Subcutaneous adipose tissue (tissue), 4 donors: ENCODE results near the gene PTPRN2. TPM values are rescaled to one million over a fixed set of nuclear protein-coding genes. Genes with fewer than 3 reads are reported as not detected.

Experiments used
- CTCF ChIP-seq: fragments of 450-650 bp; IDR thresholded peaks from one replicate; pipeline ENCODE4 v1.5.1; 2016; ENCODE audit warnings: low read depth, mild to moderate bottlenecking, control low read depth, antibody characterized with exemption, moderate library complexity
- total RNA-seq, 4 donors: library from RNA; depleted of rRNA; stranded (reverse); fragments of >200 nt; gene quantifications; one replicate each; pipeline ENCODE4 v1.1.0, GENCODE V29; 2016

The PTPRN2 gene
- total RNA-seq, 4 donors from 2014 or later, result 2.0 to 4.6 (median 3.7) TPM

GRCh38 chr7:158018971-158019645, 568.5 kb downstream of the PTPRN2 start:
- no peak for TF ChIP-seq CTCF

DNA sequence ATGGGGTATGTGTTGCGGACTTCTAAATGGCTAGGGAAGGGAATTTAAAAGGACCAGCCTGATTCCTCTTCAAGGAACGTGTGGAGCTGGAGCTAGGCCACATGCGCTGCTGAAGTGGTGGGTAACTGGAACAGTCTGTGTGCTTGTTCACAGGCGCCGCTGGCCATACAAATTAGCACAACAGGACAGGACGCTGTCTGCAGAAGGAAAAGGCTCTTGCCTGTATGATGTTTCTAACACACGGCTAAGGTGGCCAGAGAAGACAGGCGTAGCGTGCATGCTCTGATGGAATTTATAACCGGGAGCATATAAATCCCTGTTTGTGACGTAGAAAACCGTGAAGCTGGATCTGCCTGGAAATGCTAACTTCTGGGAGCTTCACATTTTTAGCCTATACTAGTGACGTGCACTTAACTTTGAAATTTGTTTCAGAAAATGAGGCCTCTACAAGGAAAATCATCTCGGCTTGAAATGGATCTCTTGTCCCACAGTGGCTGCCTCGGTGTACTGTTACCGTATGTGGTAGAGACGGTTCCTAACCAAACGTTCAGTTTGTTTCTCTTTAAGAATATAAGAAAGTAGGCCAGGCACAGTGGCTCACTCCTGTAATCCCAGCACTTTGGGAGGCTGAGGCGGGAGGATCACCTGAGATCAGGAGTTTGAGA, 569.4 kb downstream of the PTPRN2 start:
- no peak for TF ChIP-seq CTCF

GRCh38 chr7:158017111-158018097, 570.2 kb downstream of the PTPRN2 start:
- TF ChIP-seq CTCF, result no peak

DNA sequence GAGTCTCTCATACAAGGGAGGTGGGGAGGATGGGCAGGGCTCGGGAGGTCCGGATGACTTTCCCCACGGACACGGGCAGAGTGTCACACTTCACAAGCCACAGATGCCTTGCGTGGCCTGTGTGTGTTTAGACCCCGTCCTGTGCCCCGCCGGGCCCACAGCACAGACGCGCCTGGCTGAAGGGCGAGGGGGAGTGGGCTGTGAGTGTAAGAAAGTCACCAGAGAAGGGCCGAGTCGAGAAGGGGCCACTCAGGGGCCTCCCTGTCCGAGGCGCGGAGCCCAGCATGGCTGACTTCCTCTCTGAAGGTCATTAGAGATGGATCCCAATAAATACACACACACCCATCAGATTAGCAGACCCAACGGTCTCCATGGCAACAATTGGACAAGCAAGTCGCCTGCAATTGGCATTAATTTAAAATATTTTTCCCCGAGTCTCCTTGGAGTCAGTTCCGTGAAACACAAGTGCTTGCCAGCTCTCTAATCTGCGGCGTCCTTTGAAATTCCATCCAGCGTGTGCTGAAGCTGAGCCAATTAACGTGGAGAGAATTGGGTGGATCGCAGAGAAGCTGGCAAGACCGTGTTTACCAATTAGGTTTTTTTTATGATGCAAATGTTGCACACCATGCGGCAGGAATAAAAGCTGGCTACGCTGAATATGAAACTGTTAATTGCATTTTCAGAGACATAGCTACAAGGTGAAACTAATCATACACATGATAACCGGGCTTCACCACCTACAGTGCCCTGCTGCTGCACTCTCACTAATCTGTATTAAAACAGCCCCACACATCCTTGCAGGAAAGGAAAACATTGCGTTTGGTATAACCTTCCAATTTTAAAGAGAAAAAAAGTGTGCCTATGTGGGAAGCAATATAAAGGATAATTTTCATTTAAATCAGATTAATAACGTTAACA, 571.2 kb downstream of the PTPRN2 start:
- no peak for TF ChIP-seq CTCF

GRCh38 chr7:158015403-158016179, 572.0 kb downstream of the PTPRN2 start:
- TF ChIP-seq CTCF, result no peak

DNA sequence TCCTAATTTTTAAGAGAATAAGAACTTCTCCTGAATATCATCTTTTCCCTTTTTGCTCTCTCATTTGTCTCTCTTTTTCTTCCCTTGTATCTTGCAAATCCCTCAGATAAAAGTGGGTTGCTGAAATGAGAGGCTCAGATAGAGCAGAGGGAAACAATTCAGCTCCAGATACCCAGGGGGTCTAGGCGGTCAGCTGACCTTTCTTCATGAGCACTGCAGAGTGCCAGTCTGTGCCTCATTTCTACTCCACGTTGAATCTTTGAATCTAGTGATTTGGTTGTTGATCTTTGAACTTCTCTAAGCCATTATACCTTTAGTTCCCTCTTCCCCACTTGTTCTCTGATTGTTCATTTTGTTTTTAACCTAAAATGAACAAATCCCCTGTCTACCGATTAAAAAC, 572.6 kb downstream of the PTPRN2 start:
- no peak for TF ChIP-seq CTCF
